MG63 (cell line): Measurements from ENCODE around the gene PAX5. TPM values are rescaled to one million over a fixed set of nuclear protein-coding genes. Genes with fewer than 3 reads are reported as not detected.

Experiments used
- DNase-seq: peaks from one replicate; pipeline ENCODE4 v3.0.0-alpha.2; 2020
- H3K27me3 ChIP-seq: fragments of 250-450 bp; sonication (Bioruptor Pico); 2 replicates; pipeline ENCODE4 v1.5.1; 2020; ENCODE audit warnings: mild to moderate bottlenecking, moderate library complexity
- H3K36me3 ChIP-seq: fragments of 250-450 bp; sonication (Bioruptor Pico); 2 replicates; pipeline ENCODE4 v1.5.1; 2020; ENCODE audit warnings: mild to moderate bottlenecking, moderate library complexity
- H3K4me3 ChIP-seq: fragments of 250-450 bp; sonication (Bioruptor Pico); 2 replicates; pipeline ENCODE4 v1.5.1; 2020; ENCODE audit warnings: mild to moderate bottlenecking, moderate library complexity
- H3K9me3 ChIP-seq: fragments of 250-450 bp; sonication (Bioruptor Pico); 2 replicates; pipeline ENCODE4 v1.5.1; 2020; ENCODE audit warnings: mild to moderate bottlenecking, moderate library complexity
- total RNA-seq: library from RNA; depleted of rRNA; stranded (reverse); fragments of >200 nt; shearing (Covaris generic); gene quantifications from 2 replicates; pipeline ENCODE4 v1.2.3, GENCODE V29; 2014; ENCODE audit warnings: low replicate concordance

Gene PAX5
- total RNA-seq, 1 experiment from 2014 or later: not detected

GRCh38 chr9:36961051-36961450, 73.0 kb downstream of the PAX5 start:
- no peak overlapping the region for H3K4me3 ChIP-seq
- DNase-seq: no peak

GRCh38 chr9:36960575-36960955, 73.5 kb downstream of the PAX5 start:
- Histone ChIP-seq H3K27me3 (no peaks in the 10 kb centered on the region; the same call in 1 of the 2 replicates), H3K36me3 (no peaks in the 10 kb centered on the region), H3K4me3 (no peak overlapping the region), H3K9me3 (no peaks in the 10 kb centered on the region)
- no peak for DNase-seq

More at GRCh38 chr9:36961051-36961450, 73.0 kb downstream of the PAX5 start:
- Histone ChIP-seq H3K9me3 (no peaks in the 10 kb centered on the region), H3K36me3 (no peaks in the 10 kb centered on the region), H3K27me3 (no peaks in the 10 kb centered on the region; the same call in 1 of the 2 replicates)

GRCh38 chr9:36959681-36960574, 74.1 kb downstream of the PAX5 start:
- H3K36me3 ChIP-seq: no peaks in the 10 kb centered on the region
- no peaks in the 10 kb centered on the region for H3K9me3 ChIP-seq
- no peak overlapping the region for H3K4me3 ChIP-seq
- DNase-seq: no peak
- no peaks in the 10 kb centered on the region; the same call in 1 of the 2 replicates for H3K27me3 ChIP-seq

GRCh38 chr9:36956908-36957307, 77.2 kb downstream of the PAX5 start:
- Histone ChIP-seq H3K36me3 (no peaks in the 10 kb centered on the region), H3K9me3 (no peaks in the 10 kb centered on the region), H3K4me3 (no peak overlapping the region), H3K27me3 (peaks cover 5% of the 10 kb centered on the region)
- no peak for DNase-seq

GRCh38 chr9:36950389-36950788, 83.7 kb downstream of the PAX5 start:
- DNase-seq: no peak
- Histone ChIP-seq H3K4me3 (no peak overlapping the region), H3K9me3 (no peaks in the 10 kb centered on the region), H3K36me3 (no peaks in the 10 kb centered on the region), H3K27me3 (peaks cover 5% of the 10 kb centered on the region; the same call in 1 of the 2 replicates)

GRCh38 chr9:36949466-36949865, 84.6 kb downstream of the PAX5 start:
- H3K27me3 ChIP-seq: peaks cover 4% of the 10 kb centered on the region; the same call in 1 of the 2 replicates
- H3K4me3 ChIP-seq: no peak overlapping the region
- H3K36me3 ChIP-seq: no peaks in the 10 kb centered on the region
- H3K9me3 ChIP-seq: no peaks in the 10 kb centered on the region
- no peak for DNase-seq

GRCh38 chr9:36948051-36948450, 86.0 kb downstream of the PAX5 start:
- Histone ChIP-seq H3K4me3 (no peak overlapping the region), H3K9me3 (no peaks in the 10 kb centered on the region), H3K36me3 (no peaks in the 10 kb centered on the region), H3K27me3 (no peaks in the 10 kb centered on the region)
- no peak for DNase-seq

- peak; percentile 83 for DNase-seq
- Histone ChIP-seq H3K4me3 (no peak overlapping the region), H3K9me3 (no peaks in the 10 kb centered on the region), H3K36me3 (no peaks in the 10 kb centered on the region), H3K27me3 (no peaks in the 10 kb centered on the region)
Observed at GRCh38 chr9:36946653-36947052, 87.4 kb downstream of the PAX5 start.

- Histone ChIP-seq H3K9me3 (no peaks in the 10 kb centered on the region), H3K27me3 (no peaks in the 10 kb centered on the region), H3K36me3 (no peaks in the 10 kb centered on the region), H3K4me3 (no peak overlapping the region)
- DNase-seq: no peak
Observed at GRCh38 chr9:36945999-36946398, 88.1 kb downstream of the PAX5 start.

GRCh38 chr9:36942891-36943290, 91.2 kb downstream of the PAX5 start:
- DNase-seq: no peak
- Histone ChIP-seq H3K9me3 (no peaks in the 10 kb centered on the region), H3K36me3 (no peaks in the 10 kb centered on the region), H3K4me3 (no peak overlapping the region), H3K27me3 (no peaks in the 10 kb centered on the region)

- H3K27me3 ChIP-seq: no peaks in the 10 kb centered on the region
- no peak for DNase-seq
Observed at GRCh38 chr9:36941441-36941840, 92.6 kb downstream of the PAX5 start.

GRCh38 chr9:36940881-36941280, 93.2 kb downstream of the PAX5 start:
- Histone ChIP-seq H3K4me3 (no peak overlapping the region), H3K27me3 (no peaks in the 10 kb centered on the region), H3K36me3 (no peaks in the 10 kb centered on the region), H3K9me3 (no peaks in the 10 kb centered on the region)
- DNase-seq: no peak

More at GRCh38 chr9:36941441-36941840, 92.6 kb downstream of the PAX5 start:
- Histone ChIP-seq H3K9me3 (no peaks in the 10 kb centered on the region), H3K4me3 (no peak overlapping the region), H3K36me3 (no peaks in the 10 kb centered on the region)

GRCh38 chr9:36940500-36940853, 93.6 kb downstream of the PAX5 start:
- DNase-seq: no peak
- Histone ChIP-seq H3K9me3 (no peaks in the 10 kb centered on the region), H3K27me3 (no peaks in the 10 kb centered on the region), H3K36me3 (no peaks in the 10 kb centered on the region), H3K4me3 (no peak overlapping the region)

GRCh38 chr9:36939655-36940499, 94.2 kb downstream of the PAX5 start:
- Histone ChIP-seq H3K36me3 (no peaks in the 10 kb centered on the region), H3K4me3 (no peak overlapping the region), H3K9me3 (no peaks in the 10 kb centered on the region), H3K27me3 (no peaks in the 10 kb centered on the region)
- DNase-seq: no peak

- no peaks in the 10 kb centered on the region for H3K36me3 ChIP-seq
- no peak for DNase-seq
- no peaks in the 10 kb centered on the region for H3K9me3 ChIP-seq
- H3K27me3 ChIP-seq: no peaks in the 10 kb centered on the region
- no peak overlapping the region for H3K4me3 ChIP-seq
Observed at GRCh38 chr9:36939214-36939613, 94.9 kb downstream of the PAX5 start.

GRCh38 chr9:36938617-36939016, 95.5 kb downstream of the PAX5 start:
- no peaks in the 10 kb centered on the region for H3K9me3 ChIP-seq
- H3K36me3 ChIP-seq: no peaks in the 10 kb centered on the region
- H3K4me3 ChIP-seq: no peak overlapping the region
- no peak for DNase-seq
- H3K27me3 ChIP-seq: no peaks in the 10 kb centered on the region

- DNase-seq: no peak
- no peak overlapping the region for H3K4me3 ChIP-seq
- H3K9me3 ChIP-seq: no peaks in the 10 kb centered on the region
- no peaks in the 10 kb centered on the region for H3K27me3 ChIP-seq
- no peaks in the 10 kb centered on the region for H3K36me3 ChIP-seq
Observed at GRCh38 chr9:36937951-36938350, 96.1 kb downstream of the PAX5 start.
